Fibroblast of lung (primary cell): Measurements from ENCODE around the gene SULT1C2.

Experiments used
- EZH2 ChIP-seq: IDR thresholded peaks from 2 replicates; pipeline ENCODE4 v1.5.1; 2012; ENCODE audit warnings: low read length, control low read depth, mild to moderate bottlenecking; ENCODE audit errors: missing control alignments
- TF ChIP-seq, protein P1 (sequence below), 2 donors: IDR thresholded peaks in 1 of 2; conservative IDR thresholded peaks in 1 of 2; 1 replicate in 1 of 2; 2 replicates in 1 of 2; pipeline ENCODE4 v1.5.1; 2011 to 2012; ENCODE audit warnings: low read length in 2 of 2, control low read depth in 1 of 2, inconsistent platforms in 1 of 2, low read depth in 1 of 2, mild to moderate bottlenecking in 1 of 2

- TF ChIP-seq, protein P1, sequence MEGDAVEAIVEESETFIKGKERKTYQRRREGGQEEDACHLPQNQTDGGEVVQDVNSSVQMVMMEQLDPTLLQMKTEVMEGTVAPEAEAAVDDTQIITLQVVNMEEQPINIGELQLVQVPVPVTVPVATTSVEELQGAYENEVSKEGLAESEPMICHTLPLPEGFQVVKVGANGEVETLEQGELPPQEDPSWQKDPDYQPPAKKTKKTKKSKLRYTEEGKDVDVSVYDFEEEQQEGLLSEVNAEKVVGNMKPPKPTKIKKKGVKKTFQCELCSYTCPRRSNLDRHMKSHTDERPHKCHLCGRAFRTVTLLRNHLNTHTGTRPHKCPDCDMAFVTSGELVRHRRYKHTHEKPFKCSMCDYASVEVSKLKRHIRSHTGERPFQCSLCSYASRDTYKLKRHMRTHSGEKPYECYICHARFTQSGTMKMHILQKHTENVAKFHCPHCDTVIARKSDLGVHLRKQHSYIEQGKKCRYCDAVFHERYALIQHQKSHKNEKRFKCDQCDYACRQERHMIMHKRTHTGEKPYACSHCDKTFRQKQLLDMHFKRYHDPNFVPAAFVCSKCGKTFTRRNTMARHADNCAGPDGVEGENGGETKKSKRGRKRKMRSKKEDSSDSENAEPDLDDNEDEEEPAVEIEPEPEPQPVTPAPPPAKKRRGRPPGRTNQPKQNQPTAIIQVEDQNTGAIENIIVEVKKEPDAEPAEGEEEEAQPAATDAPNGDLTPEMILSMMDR (conservative IDR thresholded peaks at IDR 0.05 in 1 of 2, IDR thresholded peaks at IDR 0.05 in 1 of 2; ENCODE audit: low read depth in 1 of 2, low read length in 2 of 2): no peak
- TF ChIP-seq EZH2: no peak
Measured at GRCh38 chr2:108263401-108263800, 25.3 kb upstream of the SULT1C2 start.
